H1 (cell line): Measurements from ENCODE around the gene RAPGEF1. TPM values are rescaled to one million over a fixed set of nuclear protein-coding genes. Genes with fewer than 3 reads are reported as not detected.

Experiments
- CTCF ChIA-PET: fragments of 300-600 bp; sonication (Branson Sonifier 250); formaldehyde crosslinking; loops from one replicate; lab custom pipeline; 2021; ENCODE audit not compliant: partially characterized antibody; lab: Charles Lee
- POLR2A ChIA-PET: fragments of 300-600 bp; sonication (Branson Sonifier 250); formaldehyde crosslinking; loops from one replicate; lab custom pipeline; 2021; ENCODE audit warnings: inconsistent platforms; ENCODE audit not compliant: partially characterized antibody; lab: Charles Lee
- DNase-seq, 2 experiments: peaks; one replicate each; pipeline versions ENCODE4 v3.0.0 to v3.0.0-alpha.2; 2010 to 2022; ENCODE audit warnings: low spot score in 2 of 2, low read depth in 1 of 2, mixed read lengths in 1 of 2
- FAIRE-seq: peaks from 2 replicates; lab custom pipeline; 2011; peaks lifted over from hg19 to GRCh38; lab: Jason Lieb, UNC
- H2AFZ ChIP-seq: 2 replicates; pipeline ENCODE4 v1.8.1; 2012; ENCODE audit warnings: low read length, inconsistent platforms
- H2AK5ac ChIP-seq: 2 replicates; pipeline ENCODE4 v1.6.1; 2013; ENCODE audit warnings: low read depth, low read length
- H2BK120ac ChIP-seq: replicated peaks from 2 replicates; pipeline ENCODE3; 2013; ENCODE audit warnings: low read depth, low read length, inconsistent platforms
- H2BK12ac ChIP-seq: 2 replicates; pipeline ENCODE4 v1.6.1; 2013; ENCODE audit warnings: low read depth, low read length
- H2BK15ac ChIP-seq: 2 replicates; pipeline ENCODE4 v1.6.1; 2013; ENCODE audit warnings: low read length
- H2BK20ac ChIP-seq: 2 replicates; pipeline ENCODE4 v1.6.1; 2013; ENCODE audit warnings: low read length
- H2BK5ac ChIP-seq: 2 replicates; pipeline ENCODE4 v1.6.1; 2013; ENCODE audit warnings: low read depth, low read length
- H3K14ac ChIP-seq: 2 replicates; pipeline ENCODE4 v1.6.1; 2013; ENCODE audit warnings: inconsistent platforms; ENCODE audit not compliant: insufficient read length
- H3K18ac ChIP-seq: 2 replicates; pipeline ENCODE4 v1.6.1; 2013; ENCODE audit warnings: low read length; ENCODE audit errors: extremely low read depth
- H3K23ac ChIP-seq: 2 replicates; pipeline ENCODE4 v1.6.1; 2013; ENCODE audit warnings: inconsistent platforms; ENCODE audit not compliant: insufficient read length
- H3K23me2 ChIP-seq: 2 replicates; pipeline ENCODE4 v1.6.1; 2013; ENCODE audit warnings: low read depth, low read length
- H3K27ac ChIP-seq: 2 replicates; pipeline ENCODE4 v1.6.1; 2011; ENCODE audit warnings: low read depth, low read length, inconsistent platforms
- H3K27me3 ChIP-seq, 4 experiments: replicated peaks in 1 of 4; 1 replicate in 1 of 4; 2 replicates in 3 of 4; pipeline versions ENCODE4 v1.6.1 to v1.8.1; 2011 to 2013; ENCODE audit warnings: low read length in 3 of 4, mild to moderate bottlenecking in 3 of 4, inconsistent platforms in 2 of 4, mixed read lengths in 2 of 4, moderate library complexity in 1 of 4; ENCODE audit not compliant: control insufficient read depth in 3 of 4, insufficient read depth in 3 of 4; ENCODE audit errors: extremely low read depth in 1 of 4
- H3K36me3 ChIP-seq, 4 experiments: 2 replicates each; pipeline versions ENCODE4 v1.6.1 to v1.8.1; 2011 to 2013; ENCODE audit warnings: mild to moderate bottlenecking in 4 of 4, low read length in 3 of 4, moderate library complexity in 2 of 4, control low read depth in 1 of 4, inconsistent platforms in 1 of 4; ENCODE audit not compliant: insufficient read depth in 4 of 4, control insufficient read depth in 2 of 4
- H3K4ac ChIP-seq: replicated peaks from 2 replicates; pipeline ENCODE3; 2013; ENCODE audit warnings: low read length, low read depth, mixed read lengths, inconsistent platforms; ENCODE audit not compliant: insufficient read length
- H3K4me1 ChIP-seq, 4 experiments: replicated peaks in 1 of 4; 1 replicate in 1 of 4; 2 replicates in 3 of 4; pipeline versions ENCODE4 v1.6.1 to v1.8.1; 2011 to 2013; ENCODE audit warnings: low read length in 3 of 4, inconsistent platforms in 2 of 4, mixed read lengths in 1 of 4; ENCODE audit not compliant: insufficient read depth in 4 of 4, control insufficient read depth in 3 of 4
- H3K4me2 ChIP-seq, 2 experiments: 2 replicates each; pipeline versions ENCODE4 v1.6.1 to v1.8.1; 2011 to 2013; ENCODE audit warnings: low read depth in 2 of 2, low read length in 2 of 2, control low read depth in 1 of 2, inconsistent platforms in 1 of 2, mild to moderate bottlenecking in 1 of 2; ENCODE audit not compliant: insufficient read depth in 1 of 2
- H3K4me3 ChIP-seq, 4 experiments: fragments of 200-600, 300-600 bp in 1 of 4; sonication (generic), shearing (Covaris generic), sonication (Bioruptor Twin) in 1 of 4; 2 replicates each; pipeline versions ENCODE4 v1.5.1 to v1.8.1; 2011 to 2016; ENCODE audit warnings: low read length in 4 of 4, low read depth in 3 of 4, control low read depth in 2 of 4, inconsistent platforms in 2 of 4, mild to moderate bottlenecking in 2 of 4, mixed read lengths in 1 of 4, moderate library complexity in 1 of 4; ENCODE audit not compliant: insufficient read depth in 2 of 4; ENCODE audit errors: extremely low read depth in 1 of 4
- H3K56ac ChIP-seq: replicated peaks from 2 replicates; pipeline ENCODE3; 2013; ENCODE audit warnings: low read depth, mild to moderate bottlenecking, mixed read lengths, low read length, inconsistent platforms; ENCODE audit not compliant: insufficient read length
- H3K79me1 ChIP-seq: 2 replicates; pipeline ENCODE4 v1.6.1; 2013; ENCODE audit warnings: low read depth, low read length, control low read depth
- H3K79me2 ChIP-seq, 2 experiments: 2 replicates each; pipeline versions ENCODE4 v1.6.1 to v1.8.1; 2012 to 2013; ENCODE audit warnings: low read length in 2 of 2, mild to moderate bottlenecking in 2 of 2, inconsistent platforms in 1 of 2; ENCODE audit not compliant: insufficient read depth in 2 of 2, control insufficient read depth in 1 of 2
- H3K9ac ChIP-seq, 4 experiments: replicated peaks in 1 of 4; 1 replicate in 1 of 4; 2 replicates in 3 of 4; pipeline versions ENCODE4 v1.6.1 to v1.8.1; 2011 to 2013; ENCODE audit warnings: low read depth in 3 of 4, low read length in 3 of 4, control low read depth in 2 of 4, mild to moderate bottlenecking in 2 of 4, moderate library complexity in 2 of 4, inconsistent platforms in 1 of 4; ENCODE audit errors: extremely low read depth in 1 of 4
- H3K9me3 ChIP-seq, 2 experiments: 2 replicates each; pipeline versions ENCODE4 v1.6.1 to v1.8.1; 2012 to 2013; ENCODE audit warnings: mild to moderate bottlenecking in 2 of 2, moderate library complexity in 2 of 2, control low read depth in 1 of 2, inconsistent platforms in 1 of 2, low read depth in 1 of 2, low read length in 1 of 2, mixed read lengths in 1 of 2; ENCODE audit not compliant: insufficient read depth in 2 of 2
- H4K20me1 ChIP-seq, 2 experiments: replicated peaks in 1 of 2; 2 replicates each; pipeline versions ENCODE3 to v1.8.1; 2011 to 2013; ENCODE audit warnings: inconsistent platforms in 2 of 2, low read length in 2 of 2, mild to moderate bottlenecking in 1 of 2; ENCODE audit not compliant: insufficient read depth in 2 of 2, control insufficient read depth in 1 of 2
- H4K5ac ChIP-seq: 2 replicates; pipeline ENCODE4 v1.6.1; 2013; ENCODE audit warnings: low read length, low read depth, mixed read lengths, inconsistent platforms; ENCODE audit not compliant: insufficient read length
- H4K8ac ChIP-seq: 2 replicates; pipeline ENCODE4 v1.8.0; 2013; ENCODE audit warnings: mild to moderate bottlenecking, moderate library complexity, low read length, inconsistent platforms; ENCODE audit not compliant: insufficient read depth; ENCODE audit errors: extremely low read depth
- H4K91ac ChIP-seq: replicated peaks from 2 replicates; pipeline ENCODE3; 2013; ENCODE audit warnings: low read length, mixed read lengths, inconsistent platforms; ENCODE audit not compliant: insufficient read length
- BRCA1 ChIP-seq: IDR thresholded peaks from 2 replicates; pipeline ENCODE4 v1.6.1; 2012; ENCODE audit warnings: low read depth, low read length, improper control_type of control experiment
- KDM5A ChIP-seq: fragments of 200-600 bp; IDR thresholded peaks from 2 replicates; pipeline ENCODE4 v1.7.1; 2012; ENCODE audit warnings: mild to moderate bottlenecking, low read length, inconsistent platforms, mixed read lengths
- MAFK ChIP-seq: IDR thresholded peaks from 2 replicates; pipeline ENCODE4 v1.6.1; 2012; ENCODE audit warnings: low read depth, mild to moderate bottlenecking, improper control_type of control experiment, low read length
- WGBS, 2 experiments: shearing (Covaris generic) in 1 of 2; methylation state at CpG; one replicate each; pipeline versions ENCODE4 v1.1.6 to v1.1.7; 2013 to 2015; ENCODE audit warnings: low lambda C conversion rate in 2 of 2, mixed read lengths in 2 of 2, inconsistent platforms in 1 of 2, low coverage in 1 of 2, missing lambda C conversion rate in 1 of 2; ENCODE audit not compliant: insufficient replicate concordance in 2 of 2, insufficient coverage in 1 of 2, insufficient read length in 1 of 2; ENCODE audit errors: extremely low coverage in 1 of 2, missing lambda C conversion rate in 1 of 2; 5-methylcytosine and 5-hydroxymethylcytosine counted together
- polyA plus RNA-seq, 7 experiments: library from polyadenylated mRNA; depleted of rRNA in 3 of 7; stranded (reverse) in 5 of 7; unstranded in 2 of 7; fragments of >200 nt in 5 of 7; fragments of 200-250 nt in 2 of 7; gene quantifications; 1 replicate in 5 of 7; 2 replicates in 1 of 7; 4 replicates in 1 of 7; pipeline versions ENCODE4 v1.2.1 to v1.2.3, GENCODE V29; 2011 to 2013; ENCODE audit warnings: missing spikeins in 2 of 7, mixed read lengths in 2 of 7
- total RNA-seq: library from RNA; stranded (reverse); fragmentation: NEBNext Ultra II Directional; extraction: Animal tissue kit (Norgen Biotek cat#: 25700); gene quantifications from 2 replicates; pipeline ENCODE4 v1.2.1, GENCODE V29; 2021

The RAPGEF1 gene
- total and polyA plus RNA-seq, 2 of the 8 experiments (the other 6 are each of a cell fraction or from before 2014, with no cell fraction given) = 29.7 to 78.9 TPM

- no peak overlapping the region for H2BK15ac ChIP-seq
- H3K23me2 ChIP-seq = no peaks in the 10 kb centered on the region
- no peak for DNase-seq
- H3K9ac ChIP-seq = no peak overlapping the region
- no peaks in the 10 kb centered on the region for H3K79me1 ChIP-seq
- no peak overlapping the region for H3K23ac ChIP-seq
- no peak for TF ChIP-seq MAFK
- no peak for TF ChIP-seq BRCA1
- no peak for TF ChIP-seq KDM5A
- no peak for FAIRE-seq
- H3K56ac ChIP-seq = no peak overlapping the region
- no peak overlapping the region for H2AK5ac ChIP-seq
- no peak overlapping the region for H4K5ac ChIP-seq
- H3K36me3 ChIP-seq = no peaks in the 10 kb centered on the region
- 94% methylated on average over 7 of the region's 7 CpGs; no CpG with 5 or more reads in 1 of the 2 experiments for WGBS, 2 experiments
- no peak overlapping the region for H2AFZ ChIP-seq
- no peak overlapping the region for H3K18ac ChIP-seq
- H3K4me1 ChIP-seq = peaks cover 11 to 24% (median 20%) of the 10 kb centered on the region in 4 experiments
- no peaks in the 10 kb centered on the region for H4K20me1 ChIP-seq
- no peak overlapping the region for H3K27ac ChIP-seq
- H2BK12ac ChIP-seq = peak overlapping the region; percentile 75; the same call in 1 of the 2 replicates
- no peaks in the 10 kb centered on the region for H3K79me2 ChIP-seq
- H3K4me2 ChIP-seq = no peak overlapping the region
- CTCF ChIA-PET = interaction anchor here (0.7 to 3.7 kb wide), 10 partner anchors 10 to 244 kb away, joined by 3 to 12 read pairs (median 4); partner anchors contain the start of gene RAPGEF1
- H2BK20ac ChIP-seq = no peak overlapping the region
- POLR2A ChIA-PET = interaction anchor here (0.6 to 3.3 kb wide), 3 partner anchors 11 to 212 kb away, joined by 3 to 16 read pairs (median 6); no protein-coding TSS in a partner anchor
- no peak overlapping the region for H3K4me3 ChIP-seq
- H4K8ac ChIP-seq = no peak overlapping the region
- no peak overlapping the region for H3K4ac ChIP-seq
- H4K91ac ChIP-seq = no peak overlapping the region
- no peak overlapping the region for H2BK120ac ChIP-seq
- 0 out of 2 replicates have a peak overlapping the region, but pooled peaks have one; percentile 18 for H2BK5ac ChIP-seq
- H3K14ac ChIP-seq = no peak overlapping the region
- no peaks in the 10 kb centered on the region for H3K9me3 ChIP-seq
- no peaks in the 10 kb centered on the region for H3K27me3 ChIP-seq
These were observed 129.6 kb downstream of the RAPGEF1 start for GRCh38 chr9:131610231-131610761.
